Peyer's patch (tissue), 4 donors: ENCODE measurements around the gene DGKI.

Source experiments
- CTCF ChIP-seq, 6 experiments: fragments of 450-650 bp in 4 of 6; fragments of 200-600 bp in 2 of 6; sonication (generic) in 1 of 6; IDR thresholded peaks; one replicate each; pipeline ENCODE4 v1.5.1; 2017 to 2019; ENCODE audit warnings: antibody characterized with exemption in 6 of 6, mild to moderate bottlenecking in 3 of 6, moderate library complexity in 1 of 6
- POLR2A ChIP-seq, 2 donors: fragments of 450-650 bp; IDR thresholded peaks; one replicate each; pipeline ENCODE4 v1.5.1; 2017; ENCODE audit warnings: antibody characterized with exemption in 2 of 2, mild to moderate bottlenecking in 2 of 2, moderate library complexity in 2 of 2

GRCh38 chr7:137846549-137846826, 286 bp downstream of the DGKI start:
- TF ChIP-seq CTCF (IDR thresholded peaks at IDR 0.05) (no peak), POLR2A (IDR thresholded peaks at IDR 0.05) (no peak)
